Stimulated activated CD8-positive, alpha-beta memory T cell treated with anti-CD3 and anti-CD28 coated beads, Interleukin-12 subunit alpha, Interleukin-12 subunit beta, amount 100 ng/mL, for 1 hour (primary cell): ENCODE data around the gene HUWE1.
"Not testable (repeated sequence)": the region's sequence is repeated elsewhere in the genome, so short reads cannot be mapped to it uniquely, and the experiment has no call there.

Experiments
- DNase-seq: peaks from one replicate; pipeline ENCODE4 v3.0.0-alpha.2; 2020; ENCODE audit warnings: low read depth

Gene HUWE1, protein sequence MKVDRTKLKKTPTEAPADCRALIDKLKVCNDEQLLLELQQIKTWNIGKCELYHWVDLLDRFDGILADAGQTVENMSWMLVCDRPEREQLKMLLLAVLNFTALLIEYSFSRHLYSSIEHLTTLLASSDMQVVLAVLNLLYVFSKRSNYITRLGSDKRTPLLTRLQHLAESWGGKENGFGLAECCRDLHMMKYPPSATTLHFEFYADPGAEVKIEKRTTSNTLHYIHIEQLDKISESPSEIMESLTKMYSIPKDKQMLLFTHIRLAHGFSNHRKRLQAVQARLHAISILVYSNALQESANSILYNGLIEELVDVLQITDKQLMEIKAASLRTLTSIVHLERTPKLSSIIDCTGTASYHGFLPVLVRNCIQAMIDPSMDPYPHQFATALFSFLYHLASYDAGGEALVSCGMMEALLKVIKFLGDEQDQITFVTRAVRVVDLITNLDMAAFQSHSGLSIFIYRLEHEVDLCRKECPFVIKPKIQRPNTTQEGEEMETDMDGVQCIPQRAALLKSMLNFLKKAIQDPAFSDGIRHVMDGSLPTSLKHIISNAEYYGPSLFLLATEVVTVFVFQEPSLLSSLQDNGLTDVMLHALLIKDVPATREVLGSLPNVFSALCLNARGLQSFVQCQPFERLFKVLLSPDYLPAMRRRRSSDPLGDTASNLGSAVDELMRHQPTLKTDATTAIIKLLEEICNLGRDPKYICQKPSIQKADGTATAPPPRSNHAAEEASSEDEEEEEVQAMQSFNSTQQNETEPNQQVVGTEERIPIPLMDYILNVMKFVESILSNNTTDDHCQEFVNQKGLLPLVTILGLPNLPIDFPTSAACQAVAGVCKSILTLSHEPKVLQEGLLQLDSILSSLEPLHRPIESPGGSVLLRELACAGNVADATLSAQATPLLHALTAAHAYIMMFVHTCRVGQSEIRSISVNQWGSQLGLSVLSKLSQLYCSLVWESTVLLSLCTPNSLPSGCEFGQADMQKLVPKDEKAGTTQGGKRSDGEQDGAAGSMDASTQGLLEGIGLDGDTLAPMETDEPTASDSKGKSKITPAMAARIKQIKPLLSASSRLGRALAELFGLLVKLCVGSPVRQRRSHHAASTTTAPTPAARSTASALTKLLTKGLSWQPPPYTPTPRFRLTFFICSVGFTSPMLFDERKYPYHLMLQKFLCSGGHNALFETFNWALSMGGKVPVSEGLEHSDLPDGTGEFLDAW (N-terminal part only)

GRCh38 chrX:53686151-53686885, at the start of gene HUWE1:
TSS of gene HUWE1 (minus strand) at chrX:53686719. CDS start at chrX:53654107, 32,612 bp downstream.
- peak; percentile 60 for DNase-seq

DNA sequence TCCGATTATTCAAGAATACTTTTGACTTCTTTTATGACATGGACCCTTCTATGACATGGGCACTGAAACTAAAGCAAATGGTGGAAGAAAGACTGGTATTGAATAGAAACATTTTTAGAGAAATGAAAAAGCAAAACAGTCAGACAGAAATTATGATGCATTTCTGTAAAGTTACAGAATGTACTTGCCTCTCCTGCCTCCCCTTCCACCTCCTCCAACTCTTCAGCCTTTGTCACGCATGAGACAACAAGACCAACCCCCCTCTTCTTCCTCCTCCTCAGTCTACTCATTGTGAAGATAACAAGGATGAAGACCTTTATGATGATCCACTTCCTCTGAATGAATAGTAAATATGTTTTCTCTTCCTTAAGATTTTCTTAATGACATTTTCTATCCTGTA, 46.3 kb upstream of the HUWE1 start:
- DNase-seq: no peak

- DNase-seq: no peak
Observed at GRCh38 chrX:53729751-53730150, 43.2 kb upstream of the HUWE1 start.

DNA sequence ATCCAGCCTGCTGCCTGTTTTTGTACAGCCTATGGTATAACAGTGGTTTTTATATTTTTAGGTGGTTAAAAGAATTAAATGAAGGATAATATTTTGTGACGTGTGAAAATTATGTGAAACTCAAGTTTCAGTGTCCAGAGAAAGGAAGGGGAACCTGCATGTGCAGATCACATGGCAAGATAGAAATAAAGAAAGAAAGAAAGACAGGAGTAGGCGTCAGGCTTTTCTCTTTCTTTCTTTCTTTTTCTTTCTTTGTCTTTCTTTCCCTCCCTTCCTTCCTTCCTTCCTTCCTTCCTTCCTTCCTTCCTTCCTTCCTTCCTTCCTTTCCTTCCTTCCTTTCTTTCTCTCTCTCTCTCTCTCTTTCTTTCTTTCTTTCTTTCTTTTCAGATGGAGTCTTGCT, 42.0 kb upstream of the HUWE1 start:
- DNase-seq: no peak

DNA sequence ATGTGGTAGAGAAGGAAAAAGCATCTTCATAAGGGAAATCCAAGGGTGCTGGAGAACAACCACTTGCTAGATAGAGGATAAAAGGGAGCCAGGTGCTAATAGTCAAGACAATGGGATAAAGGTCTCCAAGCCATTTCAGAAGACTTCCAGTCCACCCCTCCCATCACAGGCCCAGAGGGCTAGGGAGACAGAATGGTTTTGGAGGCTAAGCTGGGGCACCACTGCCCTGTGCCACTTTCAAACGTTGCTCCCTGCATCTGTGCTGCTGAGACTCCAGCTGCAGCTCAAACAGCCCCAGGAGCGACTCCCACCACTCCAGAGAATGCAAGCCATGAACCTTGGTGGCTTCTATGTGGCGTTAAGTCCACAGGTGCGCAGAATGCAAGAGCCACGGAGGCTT, 38.4 kb upstream of the HUWE1 start:
- no peak for DNase-seq

- no peak for DNase-seq
Observed at GRCh38 chrX:53723381-53723780, 36.9 kb upstream of the HUWE1 start.

DNA sequence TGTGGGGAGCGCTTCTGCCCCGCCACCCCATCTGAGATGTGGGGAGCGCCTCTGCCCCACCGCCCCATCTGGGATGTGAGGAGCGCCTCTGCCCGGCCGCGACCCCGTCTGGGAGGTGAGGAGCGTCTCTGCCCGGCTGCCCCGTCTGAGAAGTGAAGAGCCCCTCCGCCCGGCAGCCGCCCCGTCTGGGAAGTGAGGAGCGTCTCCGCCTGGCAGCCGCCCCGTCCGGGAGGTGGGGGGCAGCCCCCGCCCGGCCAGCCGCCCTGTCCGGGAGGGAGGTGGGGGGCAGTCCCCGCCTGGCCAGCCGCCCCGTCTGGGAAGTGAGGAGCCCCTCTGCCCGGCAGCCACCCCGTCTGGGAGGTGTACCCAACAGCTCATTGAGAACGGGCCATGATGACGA, 35.1 kb upstream of the HUWE1 start:
- DNase-seq: not testable (repeated sequence)

DNA sequence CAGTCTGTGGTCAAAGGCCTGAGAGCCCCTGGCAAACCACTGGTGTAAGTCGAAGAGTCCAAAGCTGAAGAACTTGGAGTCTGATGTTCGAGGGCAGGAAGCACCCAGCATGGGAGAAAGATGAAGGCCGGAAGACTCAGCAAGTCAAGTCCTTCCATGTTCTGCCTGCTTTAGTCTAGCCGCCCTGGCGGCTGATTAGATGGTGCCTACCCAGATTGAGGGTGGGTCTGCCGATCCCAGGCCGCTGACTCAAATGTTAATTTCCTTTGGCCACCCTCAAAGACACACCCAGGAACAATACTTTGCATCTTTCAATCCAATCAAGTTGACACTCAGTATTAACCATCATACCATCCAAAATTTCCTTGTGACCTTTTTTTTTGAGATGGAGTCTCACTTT, 33.1 kb upstream of the HUWE1 start:
- not testable (repeated sequence) for DNase-seq

- DNase-seq: no peak
Observed at GRCh38 chrX:53718073-53718472, 31.6 kb upstream of the HUWE1 start.

GRCh38 chrX:53717205-53717604, 30.7 kb upstream of the HUWE1 start:
- no peak for DNase-seq

DNA sequence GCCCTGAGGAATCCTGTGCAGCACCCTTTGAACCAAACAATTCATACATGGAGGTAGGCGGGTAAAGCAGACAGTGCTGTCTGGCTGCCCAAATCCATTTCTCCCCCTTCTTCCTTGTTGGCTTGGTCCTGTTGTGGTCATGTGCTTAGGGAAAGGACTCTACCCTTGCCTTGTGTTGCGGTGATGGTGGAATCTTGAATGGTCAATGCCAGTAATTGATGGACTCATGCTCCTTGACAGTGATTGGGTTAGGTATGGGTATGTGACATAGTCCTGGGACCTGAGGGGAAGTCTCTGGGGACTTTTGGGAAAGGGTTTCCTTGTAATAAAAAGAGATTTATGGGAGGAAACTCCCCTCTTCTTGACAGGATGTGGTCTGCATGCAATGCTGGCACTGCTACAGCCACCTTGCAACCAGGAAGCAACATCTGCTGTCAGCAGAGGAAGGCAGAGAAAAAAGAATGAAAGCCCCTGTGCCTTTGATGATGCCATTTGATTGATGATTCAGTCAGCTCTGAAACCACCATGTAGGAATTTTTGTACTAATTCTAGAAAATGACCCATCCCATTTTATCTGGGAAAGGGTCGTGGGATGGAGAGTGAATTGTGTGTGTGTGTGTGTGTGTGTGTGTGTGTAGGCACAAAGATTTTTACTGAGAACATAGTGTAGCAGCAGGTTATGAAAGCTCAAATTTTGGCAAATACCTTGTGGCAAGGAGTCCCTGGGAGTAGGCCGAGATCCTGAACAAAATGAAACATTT, 30.0 kb upstream of the HUWE1 start:
- DNase-seq: peak; percentile 27

GRCh38 chrX:53715346-53715924, 28.9 kb upstream of the HUWE1 start:
- DNase-seq: no peak

- peak; percentile 28 for DNase-seq
Observed at GRCh38 chrX:53714580-53715345, 28.2 kb upstream of the HUWE1 start.

DNA sequence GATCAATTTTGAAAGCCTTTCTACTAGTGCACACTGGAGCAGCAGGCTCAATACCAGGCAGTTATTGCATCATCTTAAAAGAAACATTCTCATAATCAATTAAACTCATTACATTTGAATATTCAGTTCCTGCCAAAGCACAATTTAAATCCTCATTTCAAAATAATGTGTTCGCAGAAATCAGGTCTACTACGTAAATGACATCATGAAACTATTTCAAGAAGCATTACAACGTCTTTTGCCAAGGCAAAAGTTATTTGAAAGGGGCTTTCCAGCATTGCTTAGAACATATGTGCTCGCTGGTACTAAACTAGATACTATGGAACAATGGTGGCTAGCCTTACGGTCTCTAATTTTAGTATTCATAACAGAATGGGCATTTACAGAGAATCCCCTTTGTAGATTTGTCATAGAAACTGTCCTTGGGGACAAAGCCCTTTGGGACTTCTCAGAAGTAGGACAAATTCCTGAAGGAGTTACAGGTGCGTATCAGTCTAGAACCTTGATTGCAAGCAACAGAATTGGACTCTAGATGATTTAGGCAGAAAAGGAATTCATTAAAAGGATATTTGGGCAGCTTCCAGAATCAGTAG, 27.6 kb upstream of the HUWE1 start:
- no peak for DNase-seq

GRCh38 chrX:53711436-53711835, 24.9 kb upstream of the HUWE1 start:
- no peak for DNase-seq

DNA sequence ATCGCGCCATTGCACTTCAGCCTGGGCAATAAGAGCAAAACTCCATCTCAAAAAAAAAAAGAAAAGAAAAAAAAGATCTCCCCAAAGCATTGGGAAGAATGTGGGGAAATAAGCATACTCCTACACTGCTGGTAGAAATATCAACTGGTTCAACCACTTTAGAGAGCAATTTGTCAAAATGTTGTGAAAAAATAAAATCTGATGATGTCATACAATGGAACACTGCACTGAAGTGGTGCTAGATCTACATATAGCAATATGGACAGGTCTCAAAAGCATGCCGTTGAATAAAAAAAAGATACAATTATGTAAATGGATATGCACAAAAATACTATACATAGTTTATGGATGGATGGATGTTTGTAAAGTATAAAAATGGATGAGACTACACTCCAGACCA, 18.3 kb upstream of the HUWE1 start:
- no peak for DNase-seq

- DNase-seq: no peak
Observed at GRCh38 chrX:53704294-53704693, 17.8 kb upstream of the HUWE1 start.

DNA sequence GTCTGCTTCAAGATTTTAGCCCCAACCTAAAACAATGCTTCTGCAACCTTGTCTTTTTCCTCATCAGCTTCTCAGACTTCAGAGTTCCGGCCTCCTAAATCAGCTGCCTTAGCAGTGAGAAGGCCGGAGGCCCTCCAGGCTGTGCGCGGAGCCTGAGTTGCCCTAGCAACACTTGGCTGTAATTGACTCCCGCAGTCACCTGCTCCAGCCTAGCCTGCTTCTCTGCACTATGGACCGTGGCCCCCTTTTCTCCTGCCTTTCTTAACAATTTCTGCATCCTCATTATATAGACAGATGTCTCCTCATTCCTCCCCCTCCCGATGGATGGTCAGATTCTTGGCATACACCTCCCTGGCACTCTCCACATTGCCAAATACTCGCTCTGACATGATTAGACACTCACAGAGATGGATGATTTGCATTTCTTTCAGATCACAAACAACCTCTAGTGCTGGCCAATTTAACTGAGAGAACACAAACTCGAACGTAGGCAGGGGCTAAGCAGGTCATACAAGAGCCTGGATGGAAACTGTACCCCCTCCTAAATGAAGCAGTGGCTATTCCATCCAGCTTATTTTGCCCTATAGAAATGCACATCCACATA, 9.5 kb upstream of the HUWE1 start:
- no peak for DNase-seq

GRCh38 chrX:53694642-53695041, 8.1 kb upstream of the HUWE1 start:
- DNase-seq: no peak
